Endothelial cell of umbilical vein (primary cell): ENCODE results near the gene ZBTB48. TPM values are rescaled to one million over a fixed set of nuclear protein-coding genes. Genes with fewer than 3 reads are reported as not detected.

Source experiments
- BruUV-seq: library from RNA; stranded (reverse); fragments of 400-500 nt; replicated peaks from 2 replicates; lab custom pipeline; 2021; lab: Mats Ljungman, UMichigan
- CTCF ChIA-PET: fragments of 300-600, 350-600 bp; sonication (Branson Sonifier 250); formaldehyde crosslinking; loops from one replicate; lab custom pipeline; 2021; ENCODE audit warnings: antibody characterized with exemption, inconsistent platforms; lab: Charles Lee
- POLR2A ChIA-PET: fragments of 300-600, 350-600 bp; sonication (Branson Sonifier 250); formaldehyde crosslinking; loops from one replicate; lab custom pipeline; 2021; ENCODE audit warnings: antibody characterized with exemption, inconsistent platforms; lab: Charles Lee
- DNase-seq: peaks from one replicate; pipeline ENCODE4 v3.0.0-alpha.2; 2011; ENCODE audit warnings: low read depth, low spot score
- FAIRE-seq: peaks from 2 replicates; lab custom pipeline; 2011; peaks lifted over from hg19 to GRCh38; lab: Jason Lieb, UNC
- H2AFZ ChIP-seq: 2 replicates; pipeline ENCODE4 v1.6.0; 2012; ENCODE audit warnings: low read depth, low read length, control low read depth, inconsistent platforms
- H3K27ac ChIP-seq: 2 replicates; pipeline ENCODE4 v1.5.1; 2011; ENCODE audit warnings: low read depth, mild to moderate bottlenecking, control low read depth, low read length, moderate library complexity; ENCODE audit not compliant: insufficient read depth
- H3K27me3 ChIP-seq, 2 experiments: 2 replicates each; pipeline versions ENCODE4 v1.6.0 to v1.6.1; 2011; ENCODE audit warnings: low read length in 2 of 2, mixed read lengths in 1 of 2; ENCODE audit not compliant: control insufficient read depth in 2 of 2, insufficient read depth in 2 of 2
- H3K36me3 ChIP-seq, 2 experiments: 2 replicates in 1 of 2; 3 replicates in 1 of 2; pipeline ENCODE4 v1.5.1; 2011; ENCODE audit warnings: low read length in 2 of 2, mild to moderate bottlenecking in 1 of 2, moderate library complexity in 1 of 2; ENCODE audit not compliant: control insufficient read depth in 2 of 2, insufficient read depth in 2 of 2; ENCODE audit errors: extremely low read depth in 1 of 2
- H3K4me1 ChIP-seq: 3 replicates; pipeline ENCODE4 v1.5.1; 2011; ENCODE audit warnings: mild to moderate bottlenecking, low read length; ENCODE audit not compliant: control insufficient read depth, insufficient read depth; ENCODE audit errors: extremely low read depth
- H3K4me2 ChIP-seq: 2 replicates; pipeline ENCODE4 v1.6.1; 2011; ENCODE audit warnings: low read length, control low read depth, mixed read lengths; ENCODE audit not compliant: insufficient read depth
- H3K4me3 ChIP-seq, 3 experiments: fragments of 200-600 bp in 1 of 3; sonication (generic), shearing (Covaris generic) in 1 of 3; replicated peaks in 1 of 3; 2 replicates each; pipeline ENCODE4 v1.5.1; 2011 to 2016; ENCODE audit warnings: control low read depth in 3 of 3, low read length in 3 of 3, mild to moderate bottlenecking in 2 of 3, inconsistent platforms in 1 of 3, low read depth in 1 of 3, moderate library complexity in 1 of 3; ENCODE audit not compliant: insufficient read depth in 1 of 3
- H3K79me2 ChIP-seq: 2 replicates; pipeline ENCODE4 v1.6.0; 2012; ENCODE audit warnings: low read length, inconsistent platforms; ENCODE audit not compliant: control insufficient read depth, insufficient read depth
- H3K9ac ChIP-seq: replicated peaks from 2 replicates; pipeline ENCODE3; 2011; ENCODE audit warnings: low read length, control low read depth; ENCODE audit not compliant: insufficient read depth; ENCODE audit errors: extremely low read depth
- H3K9me1 ChIP-seq: replicated peaks from 3 replicates; pipeline ENCODE4 v1.6.0; 2011; ENCODE audit warnings: mild to moderate bottlenecking, low read length; ENCODE audit not compliant: control insufficient read depth, insufficient read depth; ENCODE audit errors: extremely low read depth
- H3K9me3 ChIP-seq: replicated peaks from 2 replicates; pipeline ENCODE4 v1.5.1; 2012; ENCODE audit warnings: low read length, inconsistent platforms; ENCODE audit not compliant: control insufficient read depth, insufficient read depth
- H4K20me1 ChIP-seq: replicated peaks from 2 replicates; pipeline ENCODE3; 2011; ENCODE audit warnings: mild to moderate bottlenecking, low read length; ENCODE audit not compliant: control insufficient read depth, insufficient read depth; ENCODE audit errors: extremely low read depth
- CTCF ChIP-seq, 2 donors: IDR thresholded peaks; 1 replicate in 1 of 2; 2 replicates in 1 of 2; pipeline ENCODE4 v1.5.1; 2011; ENCODE audit warnings: low read length in 2 of 2, mild to moderate bottlenecking in 2 of 2, moderate library complexity in 2 of 2, control low read depth in 1 of 2, inconsistent platforms in 1 of 2, low read depth in 1 of 2; ENCODE audit not compliant: insufficient read depth in 1 of 2; ENCODE audit errors: extremely low read depth in 1 of 2
- EZH2 ChIP-seq: IDR thresholded peaks from 2 replicates; pipeline ENCODE4 v1.6.1; 2012; ENCODE audit warnings: borderline replicate concordance, low read depth, mild to moderate bottlenecking, moderate library complexity, low read length, inconsistent platforms; ENCODE audit not compliant: severe bottlenecking
- FOS ChIP-seq: IDR thresholded peaks from 2 replicates; pipeline ENCODE4 v1.6.1; 2011; ENCODE audit warnings: mild to moderate bottlenecking, low read length, moderate library complexity, borderline replicate concordance; ENCODE audit not compliant: insufficient read depth
- GATA2 ChIP-seq: IDR thresholded peaks from 2 replicates; pipeline ENCODE4 v1.7.0; 2011; ENCODE audit warnings: low read depth, mild to moderate bottlenecking, moderate library complexity, mixed read lengths, low read length; ENCODE audit not compliant: insufficient read length, insufficient read depth
- JUN ChIP-seq: IDR thresholded peaks from 2 replicates; pipeline ENCODE4 v1.6.1; 2011; ENCODE audit warnings: borderline replicate concordance, low read depth; ENCODE audit not compliant: insufficient read length, insufficient read depth
- MAX ChIP-seq: IDR thresholded peaks from 2 replicates; pipeline ENCODE4 v1.6.1; 2011; ENCODE audit not compliant: insufficient read depth, insufficient read length
- MYC ChIP-seq: IDR thresholded peaks from one replicate; pipeline ENCODE4 v1.6.1; 2011; ENCODE audit warnings: mild to moderate bottlenecking, low read depth, low read length
- POLR2A ChIP-seq: IDR thresholded peaks from 2 replicates; pipeline ENCODE4 v1.6.1; 2012; ENCODE audit warnings: low read depth, mild to moderate bottlenecking, control low read depth, low read length
- POLR2AphosphoS5 ChIP-seq: IDR thresholded peaks from 2 replicates; pipeline ENCODE4 v1.6.1; 2012; ENCODE audit warnings: low read depth, mild to moderate bottlenecking, control low read depth, low read length, moderate library complexity; ENCODE audit not compliant: insufficient read depth
- dilution Hi-C: fragments of 300-500 bp; cut with MboI; formaldehyde crosslinking; loops from one replicate; pipeline ENCODE4 v1.15.0; 2019; ENCODE audit warnings: low sequenced_read_pairs; ENCODE audit not compliant: extremely low pct_ligation_motif_present
- intact Hi-C: fragments of 100-400 bp; cut with micrococcal nuclease; formaldehyde crosslinking; loops from one replicate; pipeline ENCODE4 v1.10.0; 2022
- polyA plus RNA-seq, 4 experiments: library from polyadenylated mRNA; depleted of rRNA in 3 of 4; stranded (reverse) in 3 of 4; unstranded in 1 of 4; fragments of >200 nt; gene quantifications; 2 replicates each; pipeline versions ENCODE4 v1.2.1 to v1.2.3, GENCODE V29; 2011 to 2012; ENCODE audit warnings: missing spikeins in 1 of 4
- total RNA-seq: library from RNA; stranded (reverse); gene quantifications from 2 replicates; pipeline ENCODE4 v1.2.3, GENCODE V29; 2021

The ZBTB48 gene
- total and polyA plus RNA-seq, 2 donors (not counting 3 experiments of a cell fraction or from before 2014, with no cell fraction given) = 20.9 to 25.1 TPM

- Histone ChIP-seq H3K36me3 (peaks cover 7 to 29% of the 10 kb centered on the region in 2 experiments), H3K4me3 (no peak overlapping the region), H3K27ac (no peak overlapping the region), H2AFZ (no peak overlapping the region), H3K79me2 (peaks cover 21% of the 10 kb centered on the region), H3K9ac (no peak overlapping the region), H3K4me1 (peaks cover 2% of the 10 kb centered on the region), H3K4me2 (no peak overlapping the region), H4K20me1 (no peaks in the 10 kb centered on the region), H3K27me3 (no peaks in the 10 kb centered on the region), H3K9me1 (no peaks in the 10 kb centered on the region), H3K9me3 (no peaks in the 10 kb centered on the region)
- DNase-seq (no peak), FAIRE-seq (no peak)
- POLR2A ChIA-PET = no interaction called here
- dilution Hi-C loops = no loop called here
- intact Hi-C loops = no loop called here
- TF ChIP-seq POLR2A (no peak), GATA2 (no peak), MYC (no peak), EZH2 (no peak), JUN (no peak), POLR2AphosphoS5 (no peak), MAX (no peak), CTCF (IDR thresholded peaks at IDR 0.05; ENCODE audit: extremely low read depth in 1 of 2, insufficient read depth in 1 of 2, low read depth in 1 of 2, low read length in 2 of 2) (no peak), FOS (no peak)
- CTCF ChIA-PET = interaction anchor here (0.6 to 1.1 kb wide), 3 partner anchors 23 to 207 kb away, joined by 3 read pairs; no protein-coding TSS in a partner anchor
- BruUV-seq = no TSS peak
Observed at GRCh38 chr1:6630027-6630426, 50.2 kb downstream of the ZBTB48 start.
